HG02798 (cell line): ENCODE results near the gene OTOP1.
A peak's percentile ranks its signal among the peaks of the same experiment; 100 is the strongest.
"Not testable (repeated sequence)": the region's sequence is repeated elsewhere in the genome, so short reads cannot be mapped to it uniquely, and the experiment has no call there.

Experiments
- ATAC-seq: cut with Tn5 transposase; IDR thresholded peaks from one replicate; pipeline ENCODE4 v1.9.1; 2021; ENCODE audit warnings: mild to moderate bottlenecking; ENCODE audit not compliant: unreplicated experiment, poor library complexity

OTOP1 gene, protein sequence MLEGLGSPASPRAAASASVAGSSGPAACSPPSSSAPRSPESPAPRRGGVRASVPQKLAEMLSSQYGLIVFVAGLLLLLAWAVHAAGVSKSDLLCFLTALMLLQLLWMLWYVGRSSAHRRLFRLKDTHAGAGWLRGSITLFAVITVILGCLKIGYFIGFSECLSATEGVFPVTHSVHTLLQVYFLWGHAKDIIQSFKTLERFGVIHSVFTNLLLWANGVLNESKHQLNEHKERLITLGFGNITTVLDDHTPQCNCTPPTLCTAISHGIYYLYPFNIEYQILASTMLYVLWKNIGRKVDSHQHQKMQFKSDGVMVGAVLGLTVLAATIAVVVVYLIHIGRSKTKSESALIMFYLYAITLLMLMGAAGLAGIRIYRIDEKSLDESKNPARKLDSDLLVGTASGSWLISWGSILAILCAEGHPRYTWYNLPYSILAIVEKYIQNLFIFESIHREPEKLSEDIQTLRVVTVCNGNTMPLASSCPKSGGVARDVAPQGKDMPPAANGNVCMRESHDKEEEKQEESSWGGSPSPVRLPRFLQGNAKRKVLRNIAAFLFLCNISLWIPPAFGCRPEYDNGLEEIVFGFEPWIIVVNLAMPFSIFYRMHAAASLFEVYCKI

DNA sequence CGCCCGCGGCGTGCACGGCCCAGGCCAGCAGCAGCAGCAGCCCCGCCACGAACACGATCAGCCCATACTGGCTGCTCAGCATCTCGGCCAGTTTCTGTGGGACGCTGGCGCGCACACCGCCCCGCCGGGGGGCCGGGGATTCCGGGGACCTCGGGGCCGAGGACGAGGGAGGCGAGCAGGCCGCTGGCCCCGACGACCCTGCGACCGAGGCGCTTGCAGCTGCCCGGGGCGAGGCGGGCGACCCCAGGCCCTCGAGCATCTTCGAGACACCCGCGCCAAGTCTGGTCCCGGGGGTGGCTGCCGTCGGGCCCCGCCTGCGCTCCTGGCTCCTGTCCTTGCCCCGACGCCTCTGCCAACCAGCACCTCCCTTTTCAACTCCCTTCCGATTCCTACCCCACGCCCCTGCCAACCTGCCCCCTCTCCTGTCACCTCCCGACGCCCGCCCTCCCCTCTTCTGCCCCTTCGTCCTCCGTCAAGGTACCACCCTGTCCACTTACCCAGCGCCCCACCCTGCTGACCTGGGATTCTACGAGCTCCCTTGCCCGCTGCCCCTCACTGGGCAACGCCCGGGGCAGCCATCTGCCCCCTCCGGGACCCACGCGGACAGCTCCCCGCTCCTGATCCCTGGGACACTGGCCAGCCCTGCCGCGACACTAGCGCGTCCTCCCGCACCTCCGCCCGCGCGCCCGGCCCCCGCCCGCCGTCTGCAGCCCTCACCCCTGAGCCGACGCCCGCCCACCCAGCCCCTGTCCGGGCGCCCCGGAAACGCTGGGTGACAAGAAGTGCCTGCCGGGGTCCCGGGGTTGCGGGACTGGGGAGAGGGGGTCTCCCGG, at the start of gene OTOP1:
OTOP1 (minus strand) TSS at position 324 of the 833 bp plus-strand sequence; CDS start at position 259, 65 bp downstream.
- ATAC-seq = no peak

DNA sequence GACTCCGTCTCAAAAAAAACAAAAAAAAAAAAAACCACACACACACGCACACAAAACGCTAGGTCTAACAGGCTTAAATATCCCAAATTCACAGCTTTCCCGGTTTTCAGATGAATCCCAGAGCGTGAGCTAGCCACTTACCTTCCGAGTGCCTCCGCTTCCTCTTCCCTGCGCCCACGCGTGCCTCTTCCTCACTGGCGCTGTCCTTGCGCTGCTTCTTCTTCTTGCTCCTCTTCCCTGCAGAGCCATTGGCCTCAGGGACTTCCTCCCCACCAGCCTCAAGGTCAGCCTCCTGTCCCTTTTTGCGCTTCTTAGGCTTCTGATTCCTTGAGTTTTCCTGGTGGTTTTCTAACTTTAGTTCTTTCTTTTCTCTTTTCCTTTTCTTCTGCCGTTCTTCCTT, 47.5 kb upstream of the OTOP1 start:
- no peak for ATAC-seq

DNA sequence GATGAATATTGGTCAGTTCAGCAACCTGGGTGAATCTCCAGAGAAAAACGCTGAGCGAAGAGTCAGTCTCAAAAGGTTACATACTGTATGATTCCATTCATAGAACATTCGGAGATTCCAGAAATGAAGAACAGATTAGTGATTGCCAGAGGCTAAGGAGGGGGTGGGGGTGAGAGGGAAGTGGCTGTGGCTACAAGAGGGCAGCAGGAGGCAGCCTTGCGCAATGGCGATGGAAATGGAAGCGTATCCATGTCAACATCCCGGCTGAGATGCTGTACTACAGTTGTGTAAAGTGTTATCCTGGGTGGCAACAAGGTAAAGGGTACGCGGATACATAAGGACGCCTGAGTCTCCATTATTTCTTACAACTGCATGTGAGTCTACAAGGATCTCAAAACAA, 45.2 kb upstream of the OTOP1 start:
- ATAC-seq = no peak

DNA sequence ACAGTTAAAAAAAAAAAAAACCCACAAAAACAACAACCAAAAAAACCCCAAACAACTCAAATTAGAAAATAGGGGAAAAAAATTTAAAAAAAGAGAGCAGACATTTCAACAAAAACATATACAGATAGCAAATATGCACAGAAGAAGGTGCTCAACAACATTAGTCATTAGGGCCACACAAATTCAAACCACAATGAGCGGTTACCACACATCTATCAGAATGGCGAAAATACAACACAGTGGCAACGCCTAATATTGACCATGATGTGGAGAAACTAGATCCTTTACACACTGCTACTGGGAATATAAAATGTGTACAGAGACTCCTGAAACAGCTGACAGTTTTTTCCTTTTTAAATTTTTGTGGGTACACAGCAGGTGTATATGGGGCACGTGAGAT, 43.8 kb upstream of the OTOP1 start:
- ATAC-seq = no peak

DNA sequence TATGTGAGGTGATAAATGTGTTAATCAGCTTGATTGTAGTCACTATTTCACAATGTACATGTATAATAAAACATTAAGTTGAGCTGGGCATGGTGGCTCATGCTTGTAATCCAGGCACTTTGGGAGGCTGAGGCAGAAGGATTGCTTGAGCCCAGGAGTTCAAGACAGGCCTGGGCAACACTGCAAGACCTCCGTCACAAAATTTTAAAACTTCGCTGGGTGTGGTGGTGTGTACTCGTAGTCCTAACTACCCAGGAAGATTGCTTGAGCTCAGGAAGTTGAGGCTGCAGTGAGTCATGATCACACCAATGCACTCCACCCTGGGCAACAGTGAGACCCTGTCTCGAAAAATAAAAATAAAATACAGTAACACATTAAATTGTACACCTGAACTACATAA, 43.1 kb upstream of the OTOP1 start:
- no peak for ATAC-seq

DNA sequence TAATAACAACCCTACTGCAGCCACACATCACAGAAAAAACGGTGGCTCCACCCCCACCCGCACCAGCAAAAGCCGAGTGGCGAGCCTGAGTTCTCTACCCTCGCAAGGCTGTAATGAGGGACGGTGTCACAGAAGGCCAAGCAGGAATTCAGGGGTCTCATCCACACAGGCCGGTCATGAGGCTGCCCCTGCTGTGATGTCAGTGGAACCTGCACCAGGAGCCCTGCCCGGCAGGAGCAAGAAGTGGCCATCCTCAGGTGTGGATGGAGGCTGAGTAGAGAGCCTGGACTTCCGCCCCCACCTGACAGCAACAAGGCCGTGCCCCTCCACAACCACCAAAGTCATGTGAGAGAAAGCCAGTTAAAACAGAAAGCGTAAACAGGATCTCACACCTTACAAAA, 42.6 kb upstream of the OTOP1 start:
- no peak for ATAC-seq

DNA sequence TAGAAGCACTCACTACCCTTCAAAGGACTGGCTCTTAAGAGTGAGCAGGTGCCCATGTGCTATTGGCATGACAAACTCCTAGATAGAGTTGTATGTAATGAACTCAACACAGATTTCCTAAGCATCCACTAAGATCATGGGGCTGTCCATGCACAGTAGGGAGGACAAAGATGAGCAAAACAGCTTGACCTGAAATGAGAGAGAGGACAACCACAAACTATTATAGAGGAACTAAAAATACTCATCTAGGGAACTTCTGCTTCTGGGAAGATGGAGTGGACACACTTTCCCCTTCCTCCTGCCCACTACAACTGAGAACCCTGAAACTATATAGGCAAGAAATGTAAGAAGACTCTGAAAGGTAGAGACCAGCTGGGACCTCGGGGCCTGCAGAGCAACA, 42.0 kb upstream of the OTOP1 start:
- ATAC-seq = no peak

DNA sequence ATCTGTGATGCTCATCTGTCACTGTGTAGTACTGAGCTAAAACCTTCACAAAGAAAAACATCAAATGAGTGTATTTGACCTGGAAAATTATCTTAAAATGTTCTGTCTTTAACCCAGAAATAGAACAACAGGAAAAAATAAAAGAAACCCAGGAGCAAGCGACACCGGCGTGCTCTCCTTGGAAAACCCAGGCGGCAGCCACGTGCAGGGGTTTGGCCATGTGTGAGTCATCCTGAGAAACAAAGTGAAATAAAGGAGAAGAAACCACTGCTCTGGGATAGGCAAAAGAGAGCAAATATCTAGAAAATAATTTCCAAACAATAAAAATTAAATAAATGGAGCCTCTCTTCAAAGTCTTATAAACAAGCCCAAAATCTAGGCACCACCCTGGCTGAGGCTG, 41.3 kb upstream of the OTOP1 start:
- ATAC-seq = no peak

DNA sequence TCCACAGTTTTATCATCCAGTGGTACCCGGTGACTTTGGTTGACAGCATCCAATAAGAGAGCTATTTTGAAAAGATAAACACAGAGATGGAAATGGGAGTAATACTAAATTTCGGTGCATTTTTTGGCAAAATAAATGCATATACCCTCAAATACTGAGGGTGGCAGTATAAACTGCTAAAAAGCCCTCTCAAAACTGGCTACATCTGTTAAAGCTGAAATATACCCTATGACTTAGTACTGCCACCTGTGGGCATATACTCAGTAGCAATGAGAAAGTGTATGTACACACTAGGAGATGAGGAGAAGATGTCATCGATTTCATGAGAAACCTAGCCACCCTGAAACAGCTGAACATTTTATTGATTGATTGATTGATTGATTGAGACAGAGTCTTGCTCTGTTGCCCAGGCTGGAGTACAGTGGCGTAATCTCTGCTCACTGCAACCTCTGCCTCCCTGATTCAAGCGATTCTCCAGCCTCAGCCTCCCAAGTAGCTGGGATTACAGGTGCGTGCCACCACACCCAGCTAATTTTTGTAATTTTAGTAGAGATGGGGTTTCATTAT, 33.5 kb upstream of the OTOP1 start:
- no peak for ATAC-seq

DNA sequence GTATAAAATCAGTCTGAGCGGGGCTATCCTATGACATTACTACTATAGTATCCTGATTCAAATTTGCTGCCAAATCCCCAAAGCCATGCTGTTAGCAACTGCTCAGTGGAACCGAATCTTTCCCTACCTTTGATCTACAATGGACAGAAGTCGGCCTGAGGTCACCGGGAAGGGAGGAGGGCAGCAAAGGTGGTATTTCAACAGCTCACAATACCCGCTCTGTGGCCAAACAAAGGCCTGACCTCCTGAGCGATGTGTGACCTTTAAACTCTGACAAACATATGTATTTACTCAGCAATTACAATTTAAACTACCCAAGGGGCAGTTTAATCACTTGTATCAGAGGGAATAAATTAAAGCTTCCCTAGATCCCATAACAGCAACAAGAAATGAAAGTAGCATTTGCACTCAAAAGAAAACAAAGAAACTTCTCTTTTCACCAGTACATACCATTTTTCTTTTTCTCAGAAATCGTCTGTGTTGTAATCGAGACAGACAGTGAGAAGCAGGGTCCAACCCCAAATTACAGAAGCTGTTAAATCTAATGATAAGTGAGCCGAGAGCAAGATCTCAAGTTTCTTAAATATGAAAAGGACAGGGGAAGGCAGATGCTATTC, 32.9 kb upstream of the OTOP1 start:
- ATAC-seq = no peak

DNA sequence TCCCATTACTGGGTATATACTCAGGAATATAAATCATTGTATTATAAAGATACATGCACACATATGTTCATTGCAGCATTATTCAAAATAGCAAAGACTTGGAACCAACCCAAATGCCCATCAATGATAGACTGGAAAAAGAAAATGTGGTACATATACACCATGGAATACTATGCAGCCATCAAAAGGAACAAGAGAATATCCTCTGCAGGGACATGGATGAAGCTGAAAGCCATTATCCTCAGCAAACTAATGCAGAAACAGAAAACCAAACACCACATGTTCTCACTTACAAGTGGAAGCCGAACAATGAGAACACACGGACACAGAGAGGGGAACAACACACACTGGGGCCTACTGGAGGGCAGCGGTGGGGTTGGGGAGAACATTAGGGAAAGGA, 31.0 kb upstream of the OTOP1 start:
- not testable (repeated sequence) for ATAC-seq

DNA sequence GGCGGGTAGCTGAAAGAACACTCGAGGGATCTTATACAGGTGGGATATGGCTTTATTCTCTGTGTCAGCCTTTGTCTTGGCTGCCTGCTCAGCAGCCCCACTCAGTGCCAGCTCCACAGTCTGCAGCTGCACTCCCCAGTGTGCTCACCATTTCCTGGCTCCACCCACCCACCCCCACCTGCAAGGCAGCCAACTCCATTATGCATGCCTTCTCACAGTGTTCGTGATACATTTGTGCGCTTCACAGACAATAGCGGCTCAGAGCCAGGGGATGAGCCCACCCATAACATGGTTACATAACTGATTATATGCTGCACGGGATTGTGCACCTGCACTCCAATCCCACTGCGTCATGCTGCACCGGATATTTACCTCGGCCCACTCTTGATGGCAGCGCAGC, 30.1 kb upstream of the OTOP1 start:
- ATAC-seq = no peak

DNA sequence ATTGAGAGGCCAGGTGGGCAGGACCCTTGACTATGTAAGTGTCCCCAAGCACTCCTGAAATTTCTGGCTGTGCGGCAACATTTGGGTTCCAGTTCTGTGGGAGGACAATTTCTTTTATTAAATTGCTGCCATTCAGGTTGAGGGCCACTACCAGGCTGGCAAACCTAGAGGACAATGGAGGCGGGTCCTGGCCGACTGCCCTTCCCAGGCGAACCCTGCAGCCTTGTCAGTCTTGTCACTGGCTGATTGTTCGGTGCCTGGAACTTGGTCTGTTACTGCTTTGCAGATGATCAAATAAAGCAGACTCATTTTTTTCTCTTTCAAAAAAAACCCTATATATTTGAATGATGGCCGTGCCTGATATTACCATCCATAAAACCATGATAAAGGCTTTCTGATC, 27.9 kb upstream of the OTOP1 start:
- no peak for ATAC-seq

DNA sequence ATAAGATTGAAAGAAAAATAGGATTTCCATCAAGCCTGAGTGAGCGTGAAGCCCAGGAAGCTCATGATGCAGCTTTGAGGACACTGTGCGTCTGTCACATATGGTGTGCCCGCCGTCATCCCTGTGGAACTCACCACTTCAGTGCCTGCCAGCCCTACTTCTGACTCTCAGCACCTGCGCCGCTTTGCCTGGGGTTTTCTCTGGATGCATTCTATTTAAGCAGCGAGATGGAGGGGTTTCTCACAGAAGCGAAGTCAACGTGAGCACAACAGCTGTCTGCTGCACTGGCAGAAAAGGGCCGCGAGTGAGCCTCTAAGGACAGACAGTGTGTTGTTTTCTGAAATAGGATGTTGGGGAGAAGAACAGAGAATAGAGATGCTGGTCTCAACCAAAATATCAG, 27.5 kb upstream of the OTOP1 start:
- ATAC-seq = no peak

DNA sequence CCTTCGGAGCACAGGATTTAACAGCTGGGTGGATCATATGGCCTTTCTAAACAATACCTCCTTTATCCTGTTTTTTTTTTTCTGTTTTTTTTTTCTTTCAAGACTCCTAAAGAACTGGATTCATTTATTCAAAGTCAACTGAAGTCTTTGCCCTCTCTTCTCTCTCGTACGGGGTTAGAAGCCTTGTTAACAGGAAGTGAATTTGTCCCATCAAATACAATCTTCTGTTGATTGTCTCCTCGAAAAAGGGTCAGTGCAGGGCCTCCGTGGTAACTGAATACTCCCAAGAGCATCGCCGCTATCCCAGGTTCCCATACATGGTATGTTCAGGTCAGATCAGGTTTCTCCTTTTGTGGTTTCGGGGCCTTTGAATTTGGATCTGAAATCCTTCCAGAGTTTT, 23.1 kb upstream of the OTOP1 start:
- ATAC-seq = no peak

DNA sequence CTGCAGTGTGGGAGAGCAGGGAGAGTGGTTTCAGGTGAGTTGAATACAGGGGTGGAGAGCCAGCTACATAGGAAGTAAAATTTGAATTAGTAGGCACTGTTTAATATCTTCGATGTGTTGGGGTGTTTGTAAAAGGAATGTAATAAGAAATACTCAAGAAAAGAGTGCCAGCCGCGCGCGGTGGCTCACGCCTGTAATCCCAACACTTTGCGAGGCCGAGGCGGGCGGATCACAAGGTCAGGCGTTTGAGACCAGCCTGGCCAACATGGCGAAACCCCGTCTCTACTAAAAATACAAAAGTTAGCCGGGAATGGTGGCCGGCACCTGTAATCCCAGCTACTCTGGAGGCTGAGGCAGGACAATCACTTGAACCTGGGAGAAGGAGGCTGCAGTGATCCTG, 22.6 kb upstream of the OTOP1 start:
- not testable (repeated sequence) for ATAC-seq

DNA sequence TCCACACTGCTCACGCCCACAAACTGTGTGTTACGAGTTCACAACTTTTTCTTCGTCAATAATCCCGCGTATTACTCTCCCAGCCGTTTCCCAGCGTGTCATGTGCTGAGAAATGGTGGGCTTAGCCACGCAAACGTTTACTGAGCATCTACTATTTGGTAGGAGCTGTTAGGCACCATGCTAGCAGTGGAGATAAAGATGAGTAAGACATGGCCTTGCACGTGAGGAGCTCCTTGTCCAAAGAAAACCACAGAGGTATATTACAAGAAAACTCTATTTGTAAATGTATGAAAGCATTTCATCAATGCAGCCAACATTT, 22.1 kb upstream of the OTOP1 start:
- ATAC-seq = no peak

DNA sequence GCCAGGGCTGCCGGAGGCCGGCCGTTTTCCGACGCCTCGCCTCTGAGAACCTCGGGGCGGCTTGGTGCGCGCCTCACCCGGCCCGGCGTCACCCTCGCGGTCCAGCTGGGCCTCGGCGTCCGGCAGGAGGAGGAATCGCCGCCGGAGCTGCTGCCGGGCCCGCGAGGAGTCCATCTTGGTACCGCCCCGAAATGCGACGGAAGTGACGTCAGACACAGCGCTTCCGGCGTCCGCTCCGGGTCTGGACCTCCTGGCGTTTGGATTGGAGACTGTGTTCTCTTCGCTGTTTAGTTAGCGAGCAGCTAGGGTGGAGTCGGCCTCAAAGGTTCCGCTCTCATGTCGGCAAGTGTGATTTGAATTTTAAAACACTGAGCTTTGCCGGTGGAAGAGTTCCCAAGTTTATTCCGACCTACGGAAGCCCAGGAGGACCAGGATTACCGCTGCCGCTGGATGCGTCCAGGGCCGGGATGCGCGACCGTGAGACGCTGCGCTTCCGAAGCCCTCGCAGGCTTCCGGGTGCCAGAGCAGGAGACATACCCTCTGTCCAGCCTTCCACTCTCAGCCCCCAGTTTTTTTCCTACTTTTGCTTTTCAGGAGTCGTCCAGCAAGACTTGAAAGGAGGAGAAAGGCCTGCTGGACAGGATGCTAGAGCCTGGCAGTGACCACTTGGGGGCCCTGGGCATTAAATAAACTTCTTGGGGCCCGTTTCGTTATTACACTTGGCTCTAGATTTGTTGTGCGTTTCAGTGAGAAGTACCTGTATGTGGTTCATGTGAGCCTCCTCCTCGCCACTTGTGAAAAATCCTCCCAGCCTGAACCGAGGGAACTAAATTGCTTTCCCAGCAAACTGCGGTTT, 21.5 kb upstream of the OTOP1 start, which contains the start of gene TMEM128:
TMEM128 (minus strand) TSS at position 195 of the 856 bp plus-strand sequence; CDS start at position 174, 21 bp downstream.
- ATAC-seq = peak; percentile 99

DNA sequence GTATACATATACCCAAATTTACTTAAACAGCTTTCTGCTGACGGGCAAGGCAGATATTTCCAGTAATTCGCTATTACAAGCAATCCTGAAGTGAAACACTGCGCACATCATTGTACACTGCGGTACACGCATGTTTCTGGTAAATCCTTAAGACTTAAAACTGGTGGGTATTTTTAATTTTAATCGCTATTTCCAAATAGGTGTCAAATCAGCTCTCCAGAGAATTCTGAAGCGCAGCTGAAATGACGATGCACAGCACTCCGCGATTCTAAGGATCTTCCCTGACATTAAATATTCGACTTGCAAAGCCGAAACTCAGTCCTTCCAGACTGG, 20.9 kb upstream of the OTOP1 start:
- ATAC-seq = no peak

DNA sequence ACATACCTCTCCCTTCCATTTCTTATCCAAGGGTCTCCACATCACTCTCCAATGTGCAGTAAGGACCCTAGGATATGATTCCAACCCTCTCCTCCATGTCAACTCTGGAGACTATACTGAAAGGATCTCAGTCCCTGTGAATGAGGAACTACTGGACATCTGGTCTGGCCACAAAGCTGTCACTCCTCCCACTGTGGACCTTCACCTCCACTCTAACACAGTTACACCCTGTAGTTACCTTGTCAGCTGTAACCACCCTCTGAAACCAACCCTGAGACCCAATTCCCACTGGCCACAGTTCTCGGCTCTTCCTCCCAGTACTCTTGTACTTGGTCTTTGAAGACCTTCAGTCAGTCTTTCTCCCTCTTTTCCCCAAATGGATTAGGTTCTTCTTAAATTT, 18.4 kb upstream of the OTOP1 start:
- ATAC-seq = no peak
